Measurements from ENCODE around the gene UTS2B.

Gene UTS2B

GRCh38 chr3:191342411-191342810, 12.1 kb upstream of the UTS2B start:
- H3K9me3 ChIP-seq (ENCODE audit: insufficient read depth, low read depth, low read length) = no peaks in the 10 kb centered on the region
- H3K4me3 ChIP-seq (ENCODE audit: low read length, poor library complexity, severe bottlenecking) = no peak overlapping the region
- H3K4me2 ChIP-seq (ENCODE audit: low read depth, low read length, poor library complexity, severe bottlenecking) = no peak overlapping the region
- no peaks in the 10 kb centered on the region for H3K79me2 ChIP-seq (ENCODE audit: insufficient read depth, low read length)
- no peaks in the 10 kb centered on the region for H4K20me1 ChIP-seq (ENCODE audit: insufficient read depth, low read length, poor library complexity, severe bottlenecking)
- H3K9ac ChIP-seq (ENCODE audit: low read depth, low read length, poor library complexity, severe bottlenecking) = no peak overlapping the region
- H3K36me3 ChIP-seq (ENCODE audit: insufficient read depth, low read length) = no peaks in the 10 kb centered on the region
- no peak overlapping the region for H2AFZ ChIP-seq (ENCODE audit: low read length)
- no peaks in the 10 kb centered on the region for H3K27me3 ChIP-seq (ENCODE audit: insufficient read depth, low read length, poor library complexity, severe bottlenecking)
- no peaks in the 10 kb centered on the region for H3K9me2 ChIP-seq (replicated peaks; ENCODE audit: low read depth, low read length)
- no peak for TF ChIP-seq CTCF (conservative IDR thresholded peaks at IDR 0.05; ENCODE audit: low read length)
- TF ChIP-seq EZH2phosphoT487 (IDR thresholded peaks at IDR 0.05; ENCODE audit: borderline replicate concordance) = no peak
- H3K4me1 ChIP-seq (ENCODE audit: insufficient read depth, low read length, poor library complexity, severe bottlenecking) = no peaks in the 10 kb centered on the region
- no peaks in the 10 kb centered on the region for H3F3A ChIP-seq (ENCODE audit: low read depth)

GRCh38 chr3:191342006-191342405, 11.7 kb upstream of the UTS2B start:
- H3K4me1 ChIP-seq (ENCODE audit: insufficient read depth, low read length, poor library complexity, severe bottlenecking) = no peaks in the 10 kb centered on the region
- no peaks in the 10 kb centered on the region for H4K20me1 ChIP-seq (ENCODE audit: insufficient read depth, low read length, poor library complexity, severe bottlenecking)
- no peaks in the 10 kb centered on the region for H3K27me3 ChIP-seq (ENCODE audit: insufficient read depth, low read length, poor library complexity, severe bottlenecking)
- H3K9me3 ChIP-seq (ENCODE audit: insufficient read depth, low read depth, low read length) = no peaks in the 10 kb centered on the region
- no peaks in the 10 kb centered on the region for H3K9me2 ChIP-seq (replicated peaks; ENCODE audit: low read depth, low read length)
- TF ChIP-seq CTCF (conservative IDR thresholded peaks at IDR 0.05; ENCODE audit: low read length) = no peak
- no peak for TF ChIP-seq EZH2phosphoT487 (IDR thresholded peaks at IDR 0.05; ENCODE audit: borderline replicate concordance)
- no peak overlapping the region for H3K4me3 ChIP-seq (ENCODE audit: low read length, poor library complexity, severe bottlenecking)
- no peak overlapping the region for H3K4me2 ChIP-seq (ENCODE audit: low read depth, low read length, poor library complexity, severe bottlenecking)
- no peak overlapping the region for H2AFZ ChIP-seq (ENCODE audit: low read length)
- H3K79me2 ChIP-seq (ENCODE audit: insufficient read depth, low read length) = no peaks in the 10 kb centered on the region
- H3K36me3 ChIP-seq (ENCODE audit: insufficient read depth, low read length) = no peaks in the 10 kb centered on the region
- no peak overlapping the region for H3K9ac ChIP-seq (ENCODE audit: low read depth, low read length, poor library complexity, severe bottlenecking)
- H3F3A ChIP-seq (ENCODE audit: low read depth) = no peaks in the 10 kb centered on the region

- H3K9me2 ChIP-seq (replicated peaks; ENCODE audit: low read depth, low read length) = no peaks in the 10 kb centered on the region
- no peaks in the 10 kb centered on the region for H3K79me2 ChIP-seq (ENCODE audit: insufficient read depth, low read length)
- no peaks in the 10 kb centered on the region for H3F3A ChIP-seq (ENCODE audit: low read depth)
- no peak overlapping the region for H3K4me2 ChIP-seq (ENCODE audit: low read depth, low read length, poor library complexity, severe bottlenecking)
- H4K20me1 ChIP-seq (ENCODE audit: insufficient read depth, low read length, poor library complexity, severe bottlenecking) = no peaks in the 10 kb centered on the region
- TF ChIP-seq EZH2phosphoT487 (IDR thresholded peaks at IDR 0.05; ENCODE audit: borderline replicate concordance) (no peak), CTCF (conservative IDR thresholded peaks at IDR 0.05; ENCODE audit: low read length) (no peak)
- H3K4me1 ChIP-seq (ENCODE audit: insufficient read depth, low read length, poor library complexity, severe bottlenecking) = no peaks in the 10 kb centered on the region
- no peak overlapping the region for H3K9ac ChIP-seq (ENCODE audit: low read depth, low read length, poor library complexity, severe bottlenecking)
- H3K27me3 ChIP-seq (ENCODE audit: insufficient read depth, low read length, poor library complexity, severe bottlenecking) = no peaks in the 10 kb centered on the region
- no peaks in the 10 kb centered on the region for H3K9me3 ChIP-seq (ENCODE audit: insufficient read depth, low read depth, low read length)
- H3K36me3 ChIP-seq (ENCODE audit: insufficient read depth, low read length) = no peaks in the 10 kb centered on the region
- H2AFZ ChIP-seq (ENCODE audit: low read length) = no peak overlapping the region
- no peak overlapping the region for H3K4me3 ChIP-seq (ENCODE audit: low read length, poor library complexity, severe bottlenecking)
These were observed 10.6 kb upstream of the UTS2B start for GRCh38 chr3:191340966-191341365.

All from Loucy (cell line).